Brain microvascular endothelial cell (primary cell): ENCODE results near the gene PGAM1.

Experiments
- DNase-seq: peaks from one replicate; pipeline ENCODE4 v3.0.0-alpha.2; 2020
- H3K27ac ChIP-seq: fragments of 250-450 bp; sonication (Bioruptor Pico); 2 replicates; pipeline ENCODE4 v1.5.1; 2020; ENCODE audit warnings: mild to moderate bottlenecking, moderate library complexity
- H3K27me3 ChIP-seq: fragments of 250-450 bp; sonication (Bioruptor Pico); replicated peaks from 2 replicates; pipeline ENCODE4 v1.5.1; 2020; ENCODE audit warnings: mild to moderate bottlenecking
- H3K36me3 ChIP-seq: fragments of 250-450 bp; sonication (Bioruptor Pico); replicated peaks from 2 replicates; pipeline ENCODE4 v1.5.1; 2020; ENCODE audit warnings: mild to moderate bottlenecking
- H3K4me3 ChIP-seq: 2 replicates; pipeline ENCODE4 v1.5.1; 2011; ENCODE audit warnings: low read depth, mild to moderate bottlenecking, control low read depth, low read length, moderate library complexity
- in situ Hi-C: cut with HindIII; loops from 2 replicates; pipeline ENCODE4 v1.10.0; 2017; ENCODE audit warnings: low sequenced_read_pairs, low pct_ligation_motif_present
- TF ChIP-seq, protein P1 (sequence below): IDR thresholded peaks from 2 replicates; pipeline ENCODE4 v1.5.1; 2011; ENCODE audit warnings: low read depth, mild to moderate bottlenecking, moderate library complexity, low read length, control low read depth, inconsistent platforms; ENCODE audit errors: missing control alignments

PGAM1 gene

GRCh38 chr10:97428572-97428981 lies 2.6 kb downstream of the PGAM1 start:
- peak overlapping the region; percentile 59 for H3K27ac ChIP-seq
- peak; percentile 12 for DNase-seq
- H3K4me3 ChIP-seq = peak overlapping the region; percentile 92
- TF ChIP-seq, protein P1, sequence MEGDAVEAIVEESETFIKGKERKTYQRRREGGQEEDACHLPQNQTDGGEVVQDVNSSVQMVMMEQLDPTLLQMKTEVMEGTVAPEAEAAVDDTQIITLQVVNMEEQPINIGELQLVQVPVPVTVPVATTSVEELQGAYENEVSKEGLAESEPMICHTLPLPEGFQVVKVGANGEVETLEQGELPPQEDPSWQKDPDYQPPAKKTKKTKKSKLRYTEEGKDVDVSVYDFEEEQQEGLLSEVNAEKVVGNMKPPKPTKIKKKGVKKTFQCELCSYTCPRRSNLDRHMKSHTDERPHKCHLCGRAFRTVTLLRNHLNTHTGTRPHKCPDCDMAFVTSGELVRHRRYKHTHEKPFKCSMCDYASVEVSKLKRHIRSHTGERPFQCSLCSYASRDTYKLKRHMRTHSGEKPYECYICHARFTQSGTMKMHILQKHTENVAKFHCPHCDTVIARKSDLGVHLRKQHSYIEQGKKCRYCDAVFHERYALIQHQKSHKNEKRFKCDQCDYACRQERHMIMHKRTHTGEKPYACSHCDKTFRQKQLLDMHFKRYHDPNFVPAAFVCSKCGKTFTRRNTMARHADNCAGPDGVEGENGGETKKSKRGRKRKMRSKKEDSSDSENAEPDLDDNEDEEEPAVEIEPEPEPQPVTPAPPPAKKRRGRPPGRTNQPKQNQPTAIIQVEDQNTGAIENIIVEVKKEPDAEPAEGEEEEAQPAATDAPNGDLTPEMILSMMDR = no peak
- in situ Hi-C loops = no loop called here
- H3K27me3 ChIP-seq = no peaks in the 10 kb centered on the region
- peaks cover 34% of the 10 kb centered on the region for H3K36me3 ChIP-seq

GRCh38 chr10:97434055-97434454 lies 8.1 kb downstream of the PGAM1 start:
- H3K27ac ChIP-seq = no peak overlapping the region
- H3K4me3 ChIP-seq = no peak overlapping the region
- in situ Hi-C loops = no loop called here
- TF ChIP-seq, protein P1 = no peak
- H3K36me3 ChIP-seq = peaks cover 77% of the 10 kb centered on the region
- H3K27me3 ChIP-seq = no peaks in the 10 kb centered on the region
- DNase-seq = no peak

GRCh38 chr10:97434557-97434956 lies 8.6 kb downstream of the PGAM1 start:
- no peak overlapping the region for H3K27ac ChIP-seq
- no peak for DNase-seq
- TF ChIP-seq, protein P1 = no peak
- peaks cover 77% of the 10 kb centered on the region for H3K36me3 ChIP-seq
- H3K4me3 ChIP-seq = no peak overlapping the region
- no peaks in the 10 kb centered on the region for H3K27me3 ChIP-seq
- in situ Hi-C loops = no loop called here

DNA sequence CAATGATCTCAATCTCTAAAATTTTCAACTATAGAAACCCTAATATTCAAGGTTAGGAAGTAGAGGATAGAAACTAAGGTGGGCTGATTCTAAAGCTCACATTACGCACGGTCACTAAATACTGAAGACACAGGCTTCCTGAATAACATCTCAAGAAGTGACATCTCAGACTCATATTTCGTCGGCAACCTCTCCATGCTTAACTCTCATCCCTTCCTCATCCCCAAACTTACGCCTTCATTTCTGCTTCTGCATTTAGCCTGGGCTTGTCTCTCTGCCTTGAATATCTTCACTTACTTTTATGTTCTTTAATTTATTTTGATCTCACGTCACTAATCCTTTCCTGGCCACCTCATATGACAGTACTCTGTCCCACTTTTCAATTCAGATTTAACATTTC lies 9.2 kb downstream of the PGAM1 start:
- peaks cover 78% of the 10 kb centered on the region for H3K36me3 ChIP-seq
- no peaks in the 10 kb centered on the region for H3K27me3 ChIP-seq
- no peak overlapping the region for H3K27ac ChIP-seq
- no peak for DNase-seq
- in situ Hi-C loops = no loop called here
- H3K4me3 ChIP-seq = no peak overlapping the region
- TF ChIP-seq, protein P1 = no peak

DNA sequence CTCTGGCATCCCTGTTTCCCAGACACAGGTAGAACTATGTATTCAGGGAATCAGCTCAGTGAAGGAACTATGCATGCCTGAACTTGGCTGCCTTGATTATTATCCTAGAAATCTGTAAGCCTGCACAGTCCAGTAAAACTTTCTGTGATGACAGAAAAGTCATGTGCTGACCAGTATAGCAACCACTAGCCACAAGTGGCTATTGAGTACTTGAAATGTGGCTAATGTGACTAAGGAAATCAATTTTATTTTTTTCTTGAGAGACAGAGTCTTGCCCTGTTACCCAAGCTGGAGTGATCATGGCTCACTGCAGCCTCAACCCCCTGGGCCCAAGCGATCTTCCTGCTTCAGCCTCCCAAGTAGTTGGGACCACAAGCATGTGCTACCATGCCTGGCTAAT lies 16.3 kb downstream of the PGAM1 start:
- TF ChIP-seq, protein P1 = no peak
- H3K36me3 ChIP-seq = peaks cover 39% of the 10 kb centered on the region

GRCh38 chr10:97444212-97444611 lies 18.2 kb downstream of the PGAM1 start:
- in situ Hi-C loops = no loop called here
- H3K27ac ChIP-seq = no peak overlapping the region
- H3K27me3 ChIP-seq = no peaks in the 10 kb centered on the region
- no peak overlapping the region for H3K4me3 ChIP-seq
- TF ChIP-seq, protein P1 = no peak
- peaks cover 24% of the 10 kb centered on the region for H3K36me3 ChIP-seq
- DNase-seq = no peak

More for the DNA sequence above, 16.3 kb downstream of the PGAM1 start:
- Histone ChIP-seq H3K27ac (no peak overlapping the region), H3K27me3 (no peaks in the 10 kb centered on the region), H3K4me3 (no peak overlapping the region)
- in situ Hi-C loops = no loop called here
- no peak for DNase-seq
